ENCODE measurements around the gene MCU. TPM values are rescaled to one million over a fixed set of nuclear protein-coding genes. Genes with fewer than 3 reads are reported as not detected.
"Not testable (repeated sequence)": the region's sequence is repeated elsewhere in the genome, so short reads cannot be mapped to it uniquely, and the experiment has no call there.

MCU gene
- total and polyA plus RNA-seq, 10 of the 15 experiments (the other 5 are each of a cell fraction or from before 2014, with no cell fraction given): 5.1 to 49.1 (median 17.9) TPM

- H4K20me1 ChIP-seq (ENCODE audit: control insufficient read depth, insufficient read depth); intact Hi-C loops (cut with micrococcal nuclease; ENCODE audit: unreplicated experiment); BruUV-seq (replicated peaks); RAD21 ChIA-PET (ENCODE audit: unreplicated experiment); H3K9ac ChIP-seq (ENCODE audit: control insufficient read depth, insufficient read depth, low read length); H3K27me3 ChIP-seq (replicated peaks in 1 of 2; ENCODE audit: control insufficient read depth in 2 of 2, insufficient read depth in 2 of 2, low read length in 1 of 2); H2AFZ ChIP-seq (ENCODE audit: control insufficient read depth, low read depth, low read length); DNase-seq (ENCODE audit: low read depth, low spot score); ATAC-seq; H3K9me3 ChIP-seq (replicated peaks; ENCODE audit: control insufficient read depth, insufficient read depth, low read length); H3K36me3 ChIP-seq (ENCODE audit: control insufficient read depth in 2 of 2, insufficient read depth in 2 of 2, low read length in 1 of 2); H3K4me2 ChIP-seq (ENCODE audit: control insufficient read depth, insufficient read depth); H3K4me1 ChIP-seq (ENCODE audit: control insufficient read depth, insufficient read depth, low read length); in situ Hi-C loops (cut with MboI); H3K4me3 ChIP-seq; H3K79me2 ChIP-seq (ENCODE audit: control insufficient read depth, insufficient read depth, low read length); H3K27ac ChIP-seq (ENCODE audit: control insufficient read depth, insufficient read depth); SMC1A ChIA-PET (ENCODE audit: uncharacterized antibody, unreplicated experiment); FAIRE-seq; CTCF ChIA-PET: not testable (repeated sequence)
- 100% methylated on average over 1 of the region's 5 CpGs for WGBS (ENCODE audit: insufficient coverage, insufficient replicate concordance, low lambda C conversion rate, missing lambda C conversion rate)
- POLR2A ChIA-PET: interaction anchor here (0.7 kb wide), 1 partner anchor 529 kb away, joined by 3 read pairs; no protein-coding TSS in a partner anchor
These were observed 17.8 kb upstream of the MCU start for GRCh38 chr10:72674174-72674573.

GRCh38 chr10:72679838-72680241, 12.1 kb upstream of the MCU start:
- ChIA-PET POLR2A (interaction anchor here (0.7 to 1.2 kb wide), 4 partner anchors 8 to 187 kb away, joined by 3 to 6 read pairs (median 4); partner anchors contain the start of gene MCU), SMC1A (ENCODE audit: uncharacterized antibody, unreplicated experiment) (no interaction called here), RAD21 (ENCODE audit: unreplicated experiment) (interaction anchor here (0.9 kb wide), 1 partner anchor 12 kb away, joined by 4 read pairs; the partner anchor contains the start of gene MCU), CTCF (interaction anchor here (0.7 kb wide), 1 partner anchor 37 kb away, joined by 3 read pairs; no protein-coding TSS in a partner anchor)
- Histone ChIP-seq H3K9ac (ENCODE audit: control insufficient read depth, insufficient read depth, low read length) (no peak overlapping the region), H3K4me1 (ENCODE audit: control insufficient read depth, insufficient read depth, low read length) (0 out of 2 replicates have a peak, but pooled peaks cover 3% of the 10 kb centered on the region), H3K4me2 (ENCODE audit: control insufficient read depth, insufficient read depth) (no peak overlapping the region), H4K20me1 (ENCODE audit: control insufficient read depth, insufficient read depth) (no peaks in the 10 kb centered on the region), H2AFZ (ENCODE audit: control insufficient read depth, low read depth, low read length) (no peak overlapping the region), H3K27me3 (replicated peaks in 1 of 2; ENCODE audit: control insufficient read depth in 2 of 2, insufficient read depth in 2 of 2, low read length in 1 of 2) (no peaks in the 10 kb centered on the region), H3K79me2 (ENCODE audit: control insufficient read depth, insufficient read depth, low read length) (no peaks in the 10 kb centered on the region), H3K27ac (ENCODE audit: control insufficient read depth, insufficient read depth) (no peak overlapping the region), H3K9me3 (replicated peaks; ENCODE audit: control insufficient read depth, insufficient read depth, low read length) (no peaks in the 10 kb centered on the region), H3K36me3 (ENCODE audit: control insufficient read depth in 2 of 2, insufficient read depth in 2 of 2, low read length in 1 of 2) (no peaks in the 10 kb centered on the region), H3K4me3 (no peak overlapping the region)
- FAIRE-seq (no peak), DNase-seq (ENCODE audit: low read depth, low spot score) (no peak), ATAC-seq (no peak)
- 88% methylated on average over 4 of the region's 4 CpGs for WGBS (ENCODE audit: insufficient coverage, insufficient replicate concordance, low lambda C conversion rate, missing lambda C conversion rate)
- in situ Hi-C loops (cut with MboI) (no loop called here), intact Hi-C loops (cut with micrococcal nuclease; ENCODE audit: unreplicated experiment) (no loop called here)
- BruUV-seq (replicated peaks): no TSS peak
- TF ChIP-seq RELB (IDR thresholded peaks at IDR 0.05; ENCODE audit: low read depth) (no peak), SMARCA5 (IDR thresholded peaks at IDR 0.05) (no peak), E2F8 (IDR thresholded peaks at IDR 0.05; ENCODE audit: low read depth, partially characterized antibody) (no peak), STAT3 (IDR thresholded peaks at IDR 0.05; ENCODE audit: low read depth, low read length) (no peak), JUNB (IDR thresholded peaks at IDR 0.05) (no peak), USF1 (IDR thresholded peaks at IDR 0.05; ENCODE audit: borderline replicate concordance, extremely low read length, insufficient read depth, low read depth, low read length) (no peak), CREM (IDR thresholded peaks at IDR 0.05; ENCODE audit: low read depth) (no peak)

All from GM12878 (cell line).